Caki2 (cell line): ENCODE results near the gene UTS2. TPM values are rescaled to one million over a fixed set of nuclear protein-coding genes. Genes with fewer than 3 reads are reported as not detected.

ENCODE experiments used
- DNase-seq: peaks from one replicate; pipeline ENCODE4 v3.0.0-alpha.2; 2015; ENCODE audit warnings: low read depth
- in situ Hi-C: cut with HindIII; loops from 2 replicates; pipeline ENCODE4 v1.10.0; 2016; ENCODE audit warnings: low sequenced_read_pairs, low pct_unique_long_range_greater_than_20kb, mixed read lengths
- total RNA-seq: library from RNA; depleted of rRNA; stranded (reverse); fragments of >200 nt; shearing (Covaris generic); gene quantifications from 2 replicates; pipeline ENCODE4 v1.2.3, GENCODE V29; 2014; ENCODE audit warnings: low replicate concordance; rRNA removed

The UTS2 gene
- total RNA-seq, 1 experiment from 2014 or later, result not detected

- DNase-seq, result no peak
- in situ Hi-C loops, result no loop called here
Observed at GRCh38 chr1:7827126-7827955, 25.5 kb downstream of the UTS2 start.

GRCh38 chr1:7826363-7826762, 26.5 kb downstream of the UTS2 start:
- DNase-seq, result no peak
- in situ Hi-C loops, result no loop called here

GRCh38 chr1:7824701-7825100, 28.2 kb downstream of the UTS2 start:
- no peak for DNase-seq
- in situ Hi-C loops, result no loop called here

- in situ Hi-C loops, result no loop called here
- DNase-seq, result no peak
Observed at GRCh38 chr1:7821282-7821681, 31.6 kb downstream of the UTS2 start.

GRCh38 chr1:7813677-7814373, 39.0 kb downstream of the UTS2 start:
- no peak for DNase-seq
- in situ Hi-C loops, result no loop called here

GRCh38 chr1:7811476-7811875, 41.4 kb downstream of the UTS2 start:
- DNase-seq, result no peak
- in situ Hi-C loops, result no loop called here

GRCh38 chr1:7810395-7810794, 42.5 kb downstream of the UTS2 start:
- in situ Hi-C loops, result no loop called here
- peak; percentile 60 for DNase-seq

- no peak for DNase-seq
- in situ Hi-C loops, result no loop called here
Observed at GRCh38 chr1:7809742-7810141, 43.1 kb downstream of the UTS2 start.

- peak; percentile 21 for DNase-seq
- in situ Hi-C loops, result no loop called here
Observed at GRCh38 chr1:7808253-7808844, 44.5 kb downstream of the UTS2 start.

GRCh38 chr1:7805460-7805859, 47.4 kb downstream of the UTS2 start:
- in situ Hi-C loops, result no loop called here

More at GRCh38 chr1:7805460-7805859, 47.4 kb downstream of the UTS2 start:
- no peak for DNase-seq

Other genes with a start within 250 kb of the UTS2 start
- 65.9 and 79.0 TPM in 2 replicates for gene VAMP3, start 81.8 kb downstream of the UTS2 start, total RNA-seq
- 2.5 and 12.5 TPM in 2 replicates for gene PER3, start 68.8 kb downstream of the UTS2 start, total RNA-seq
- 0.35 and 0.41 TPM in 2 replicates for gene TNFRSF9, start 87.8 kb upstream of the UTS2 start, total RNA-seq
- gene PARK7, start 108.6 kb upstream of the UTS2 start, total RNA-seq, result 173 and 211 TPM in 2 replicates
- gene ERRFI1, start 173.2 kb upstream of the UTS2 start, total RNA-seq, result 31.9 and 45.3 TPM in 2 replicates